Measurements from ENCODE around the gene ICOS.

ICOS gene

DNA sequence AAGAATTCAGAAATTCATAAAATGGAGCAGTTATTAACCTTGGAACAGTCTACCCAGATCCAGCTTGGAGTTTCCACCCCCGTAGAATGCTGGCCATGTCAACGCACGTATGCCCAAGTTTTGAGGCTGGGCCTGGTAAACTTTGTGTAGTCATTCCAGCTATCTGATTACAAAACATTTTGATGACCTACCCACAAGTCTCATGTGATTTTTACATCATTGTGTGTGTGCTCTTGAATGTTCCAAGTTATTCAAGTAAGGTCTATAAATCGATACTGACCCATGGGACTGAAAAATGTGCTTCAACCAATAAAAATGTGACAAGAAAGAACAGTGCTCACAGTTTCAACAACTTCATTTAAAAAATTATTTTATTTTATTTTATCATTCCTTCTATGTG is 32.5 kb upstream of the ICOS start:
- no peaks in the 10 kb centered on the region for H4K20me1 ChIP-seq (ENCODE audit: insufficient read depth, low read length)
- DNase-seq = no peak
- H3K9ac ChIP-seq (ENCODE audit: low read length) = no peak overlapping the region
- H3K4me3 ChIP-seq (ENCODE audit: low read length) = no peak overlapping the region
- H3K27ac ChIP-seq (ENCODE audit: low read length) = no peak overlapping the region
- H3K79me2 ChIP-seq (ENCODE audit: low read length) = no peaks in the 10 kb centered on the region
- no peaks in the 10 kb centered on the region for H3K27me3 ChIP-seq (replicated peaks; ENCODE audit: insufficient read depth, low read length)
- no peaks in the 10 kb centered on the region for H3K36me3 ChIP-seq (replicated peaks; ENCODE audit: insufficient read depth, low read length)
- no peaks in the 10 kb centered on the region for H3K9me3 ChIP-seq (replicated peaks; ENCODE audit: insufficient read depth, low read length)
- H3F3A ChIP-seq (ENCODE audit: insufficient read depth, low read length) = no peaks in the 10 kb centered on the region
- no peak overlapping the region for H3K4me2 ChIP-seq (ENCODE audit: low read depth, low read length)
- peaks cover 13% of the 10 kb centered on the region for H3K4me1 ChIP-seq (ENCODE audit: low read length)
- no peaks in the 10 kb centered on the region for H3K9me2 ChIP-seq (replicated peaks; ENCODE audit: insufficient read depth, low read length)
- TF ChIP-seq CTCF (IDR thresholded peaks at IDR 0.05; ENCODE audit: low read length) (no peak), EZH2 (optimal IDR thresholded peaks at IDR 0.05; ENCODE audit: low read depth, low read length) (no peak), EZH2phosphoT487 (IDR thresholded peaks at IDR 0.05; ENCODE audit: low read length) (no peak)
- no peak overlapping the region for H2AFZ ChIP-seq (ENCODE audit: low read length)

DNA sequence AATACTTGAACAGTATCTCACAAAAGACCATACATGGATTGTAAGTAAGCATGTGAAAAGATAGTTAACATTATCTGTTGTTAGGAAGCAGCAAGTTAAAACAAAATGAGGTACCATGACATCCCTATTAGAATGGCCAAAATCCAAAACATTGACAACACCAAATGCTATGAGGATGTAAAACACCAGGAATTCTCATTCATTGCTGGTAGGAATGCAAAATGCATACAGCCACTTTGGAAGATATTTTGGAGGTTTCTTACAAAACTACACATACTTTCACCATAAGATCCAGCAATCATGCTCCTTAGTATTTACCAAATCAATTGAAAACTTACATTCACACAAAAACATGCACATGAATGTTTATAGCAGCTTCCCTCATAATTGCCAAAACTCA is 30.9 kb upstream of the ICOS start:
- Histone ChIP-seq H3F3A (ENCODE audit: insufficient read depth, low read length) (no peaks in the 10 kb centered on the region), H3K4me1 (ENCODE audit: low read length) (peaks cover 15% of the 10 kb centered on the region), H3K9me2 (replicated peaks; ENCODE audit: insufficient read depth, low read length) (no peaks in the 10 kb centered on the region), H3K27ac (ENCODE audit: low read length) (no peak overlapping the region), H4K20me1 (ENCODE audit: insufficient read depth, low read length) (no peaks in the 10 kb centered on the region), H3K36me3 (replicated peaks; ENCODE audit: insufficient read depth, low read length) (no peaks in the 10 kb centered on the region), H2AFZ (ENCODE audit: low read length) (no peak overlapping the region), H3K9ac (ENCODE audit: low read length) (no peak overlapping the region), H3K4me2 (ENCODE audit: low read depth, low read length) (no peak overlapping the region), H3K9me3 (replicated peaks; ENCODE audit: insufficient read depth, low read length) (no peaks in the 10 kb centered on the region), H3K27me3 (replicated peaks; ENCODE audit: insufficient read depth, low read length) (no peaks in the 10 kb centered on the region), H3K4me3 (ENCODE audit: low read length) (no peak overlapping the region), H3K79me2 (ENCODE audit: low read length) (no peaks in the 10 kb centered on the region)
- TF ChIP-seq EZH2 (optimal IDR thresholded peaks at IDR 0.05; ENCODE audit: low read depth, low read length) = no peak
- no peak for TF ChIP-seq CTCF (IDR thresholded peaks at IDR 0.05; ENCODE audit: low read length)
- no peak for TF ChIP-seq EZH2phosphoT487 (IDR thresholded peaks at IDR 0.05; ENCODE audit: low read length)
- no peak for DNase-seq

DNA sequence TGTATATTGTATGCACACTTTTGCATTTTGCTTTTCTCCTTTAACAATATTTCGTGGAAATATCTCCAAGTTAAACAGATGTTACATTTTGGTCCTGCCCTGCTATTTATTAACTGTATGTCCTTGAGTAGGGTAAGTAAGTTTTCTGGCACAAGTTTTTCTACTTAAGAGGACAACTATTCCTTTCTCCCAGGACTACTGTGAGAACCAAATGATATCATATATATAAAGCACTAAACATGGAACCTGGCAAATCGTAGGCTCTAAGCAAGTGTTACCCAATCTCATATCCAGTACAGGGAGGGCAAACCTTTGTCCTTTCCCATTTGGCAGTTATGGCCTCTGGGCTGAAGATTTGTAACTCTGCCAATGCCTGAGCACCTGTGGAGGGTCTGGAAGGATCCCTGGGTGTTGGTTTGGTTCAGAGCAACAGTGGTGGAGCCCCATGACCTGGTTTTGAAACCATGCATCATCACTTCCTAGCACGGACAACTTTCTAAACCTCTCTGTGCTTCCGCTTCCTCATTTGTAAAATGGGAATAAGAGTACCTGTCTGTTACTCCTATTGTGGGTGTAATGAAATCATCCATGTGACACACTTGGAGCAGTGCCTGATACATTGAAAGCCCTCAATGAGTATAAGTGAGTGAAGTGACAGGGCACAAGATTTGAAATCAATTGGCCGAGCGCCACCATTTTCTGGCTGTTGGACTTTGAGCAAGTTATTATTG is 28.3 kb upstream of the ICOS start:
- Histone ChIP-seq H3K79me2 (ENCODE audit: low read length) (no peaks in the 10 kb centered on the region), H3F3A (ENCODE audit: insufficient read depth, low read length) (no peaks in the 10 kb centered on the region), H3K27me3 (replicated peaks; ENCODE audit: insufficient read depth, low read length) (no peaks in the 10 kb centered on the region), H3K27ac (ENCODE audit: low read length) (peak overlapping the region; percentile 52; the same call in 1 of the 2 replicates), H3K4me2 (ENCODE audit: low read depth, low read length) (no peak overlapping the region), H3K4me3 (ENCODE audit: low read length) (no peak overlapping the region), H3K4me1 (ENCODE audit: low read length) (peaks cover 15% of the 10 kb centered on the region), H3K9me2 (replicated peaks; ENCODE audit: insufficient read depth, low read length) (no peaks in the 10 kb centered on the region), H3K36me3 (replicated peaks; ENCODE audit: insufficient read depth, low read length) (no peaks in the 10 kb centered on the region), H2AFZ (ENCODE audit: low read length) (no peak overlapping the region), H3K9ac (ENCODE audit: low read length) (no peak overlapping the region), H3K9me3 (replicated peaks; ENCODE audit: insufficient read depth, low read length) (no peaks in the 10 kb centered on the region), H4K20me1 (ENCODE audit: insufficient read depth, low read length) (no peaks in the 10 kb centered on the region)
- no peak for DNase-seq
- TF ChIP-seq EZH2 (optimal IDR thresholded peaks at IDR 0.05; ENCODE audit: low read depth, low read length) (no peak), EZH2phosphoT487 (IDR thresholded peaks at IDR 0.05; ENCODE audit: low read length) (no peak), CTCF (IDR thresholded peaks at IDR 0.05; ENCODE audit: low read length) (no peak)

Data from MM.1S (cell line).